ENCODE measurements around the gene WDR76. TPM values are rescaled to one million over a fixed set of nuclear protein-coding genes. Genes with fewer than 3 reads are reported as not detected.
A peak's percentile ranks its signal among the peaks of the same experiment; 100 is the strongest.

The WDR76 gene
- total RNA-seq, 1 experiment from 2014 or later = 29.6 TPM

DNA sequence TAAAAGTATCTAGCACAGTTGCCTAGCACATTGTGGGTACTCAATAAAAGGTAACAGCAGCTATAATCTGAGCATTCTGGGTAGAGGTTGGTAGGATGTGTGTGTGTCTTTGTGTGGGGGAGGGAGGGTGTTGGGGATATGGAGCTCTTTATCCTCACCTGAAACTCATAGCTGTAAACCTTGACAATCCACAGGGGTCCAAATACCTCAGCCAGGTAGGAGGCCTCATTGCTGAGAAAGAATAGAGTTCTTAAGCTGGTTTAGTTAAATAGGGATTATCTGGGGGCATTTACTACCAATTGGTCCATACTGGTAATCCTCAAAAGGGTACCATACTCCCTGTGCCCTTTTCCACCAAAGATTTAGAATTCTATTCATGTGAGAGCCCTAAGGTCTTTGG, 30.8 kb upstream of the WDR76 start:
- DNase-seq = no peak
- peaks cover 50 to 74% (median 54%) of the 10 kb centered on the region in 3 experiments for H3K36me3 Mint-ChIP-seq (ENCODE audit: insufficient read depth in 1 of 3, low read depth in 3 of 3)
- Histone ChIP-seq H3K27ac (ENCODE audit: insufficient read length, low read depth, low read length) (no peak overlapping the region), H3K9ac (ENCODE audit: extremely low read depth, insufficient read length, low read length) (no peak overlapping the region), H3K14ac (ENCODE audit: insufficient read depth, low read length) (no peak overlapping the region), H3K9me3 (ENCODE audit: control insufficient read depth, low read depth, low read length) (no peaks in the 10 kb centered on the region), H4K8ac (replicated peaks; ENCODE audit: insufficient read length, low read depth, low read length) (no peak overlapping the region), H4K5ac (ENCODE audit: insufficient read length, low read depth, low read length) (no peak overlapping the region), H2BK5ac (ENCODE audit: insufficient read length, low read length) (no peak overlapping the region), H3K23ac (ENCODE audit: insufficient read length, low read depth, low read length) (no peak overlapping the region), H3K4me2 (ENCODE audit: insufficient read depth, insufficient read length, low read length) (no peak overlapping the region), H2BK20ac (ENCODE audit: low read depth, low read length, poor library complexity, severe bottlenecking) (no peak overlapping the region), H3K4me1 (ENCODE audit: insufficient read depth, low read length) (peaks cover 18% of the 10 kb centered on the region; the same call in 1 of the 2 replicates), H2BK15ac (ENCODE audit: low read depth, low read length) (no peak overlapping the region), H3K79me1 (ENCODE audit: insufficient read depth, low read depth, low read length, poor library complexity, severe bottlenecking) (peaks cover 3% of the 10 kb centered on the region), H2BK120ac (ENCODE audit: low read depth, low read length, poor library complexity, severe bottlenecking) (no peak overlapping the region), H3K4ac (ENCODE audit: low read depth, low read length) (no peak overlapping the region), H3K23me2 (ENCODE audit: insufficient read length, low read depth, low read length, poor library complexity, severe bottlenecking) (peaks cover 10% of the 10 kb centered on the region), H3K79me2 (ENCODE audit: insufficient read depth, low read length) (peaks cover 6% of the 10 kb centered on the region; the same call in 1 of the 2 replicates), H3K27me3 (ENCODE audit: insufficient read depth, low read length) (no peaks in the 10 kb centered on the region), H2AFZ (ENCODE audit: low read length) (no peak overlapping the region), H4K20me1 (ENCODE audit: control insufficient read depth, insufficient read depth, insufficient read length) (no peaks in the 10 kb centered on the region), H4K91ac (ENCODE audit: insufficient read length, low read depth, low read length) (no peak overlapping the region), H2BK12ac (ENCODE audit: insufficient read length, low read depth, low read length) (no peak overlapping the region), H3K56ac (ENCODE audit: insufficient read length, low read depth, low read length) (no peak overlapping the region), H2AK5ac (ENCODE audit: insufficient read length, low read length) (no peak overlapping the region), H3T11ph (ENCODE audit: low read length) (no peak overlapping the region), H3K18ac (ENCODE audit: insufficient read length, low read depth, low read length) (no peak overlapping the region)
- no peaks in the 10 kb centered on the region for H3K9me3 Mint-ChIP-seq
- peak overlapping the region in 1 of 2 experiments; percentile 31; a peak in 3 of 5 replicates for H3K4me3 Mint-ChIP-seq
- no peaks in the 10 kb centered on the region; the same call in 1 of the 2 replicates for H3K27me3 Mint-ChIP-seq (ENCODE audit: low read depth)
- TF ChIP-seq, protein P1, sequence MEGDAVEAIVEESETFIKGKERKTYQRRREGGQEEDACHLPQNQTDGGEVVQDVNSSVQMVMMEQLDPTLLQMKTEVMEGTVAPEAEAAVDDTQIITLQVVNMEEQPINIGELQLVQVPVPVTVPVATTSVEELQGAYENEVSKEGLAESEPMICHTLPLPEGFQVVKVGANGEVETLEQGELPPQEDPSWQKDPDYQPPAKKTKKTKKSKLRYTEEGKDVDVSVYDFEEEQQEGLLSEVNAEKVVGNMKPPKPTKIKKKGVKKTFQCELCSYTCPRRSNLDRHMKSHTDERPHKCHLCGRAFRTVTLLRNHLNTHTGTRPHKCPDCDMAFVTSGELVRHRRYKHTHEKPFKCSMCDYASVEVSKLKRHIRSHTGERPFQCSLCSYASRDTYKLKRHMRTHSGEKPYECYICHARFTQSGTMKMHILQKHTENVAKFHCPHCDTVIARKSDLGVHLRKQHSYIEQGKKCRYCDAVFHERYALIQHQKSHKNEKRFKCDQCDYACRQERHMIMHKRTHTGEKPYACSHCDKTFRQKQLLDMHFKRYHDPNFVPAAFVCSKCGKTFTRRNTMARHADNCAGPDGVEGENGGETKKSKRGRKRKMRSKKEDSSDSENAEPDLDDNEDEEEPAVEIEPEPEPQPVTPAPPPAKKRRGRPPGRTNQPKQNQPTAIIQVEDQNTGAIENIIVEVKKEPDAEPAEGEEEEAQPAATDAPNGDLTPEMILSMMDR (conservative IDR thresholded peaks at IDR 0.05) = no peak
- H3K4me1 Mint-ChIP-seq = peaks cover 67 to 77% of the 10 kb centered on the region in 2 experiments
- H3K27ac Mint-ChIP-seq = peak overlapping the region; percentile 15 to 92 (median 85); a peak in 4 of 7 replicates
